Fibroblast of skin of right biceps (primary cell): Measurements from ENCODE around the gene CCN2.
A peak's percentile ranks its signal among the peaks of the same experiment; 100 is the strongest.
"Not testable (repeated sequence)": the region's sequence is repeated elsewhere in the genome, so short reads cannot be mapped to it uniquely, and the experiment has no call there.

Experiments
- DNase-seq: peaks from one replicate; pipeline ENCODE4 v3.0.0-alpha.2; 2013

CCN2 gene

DNA sequence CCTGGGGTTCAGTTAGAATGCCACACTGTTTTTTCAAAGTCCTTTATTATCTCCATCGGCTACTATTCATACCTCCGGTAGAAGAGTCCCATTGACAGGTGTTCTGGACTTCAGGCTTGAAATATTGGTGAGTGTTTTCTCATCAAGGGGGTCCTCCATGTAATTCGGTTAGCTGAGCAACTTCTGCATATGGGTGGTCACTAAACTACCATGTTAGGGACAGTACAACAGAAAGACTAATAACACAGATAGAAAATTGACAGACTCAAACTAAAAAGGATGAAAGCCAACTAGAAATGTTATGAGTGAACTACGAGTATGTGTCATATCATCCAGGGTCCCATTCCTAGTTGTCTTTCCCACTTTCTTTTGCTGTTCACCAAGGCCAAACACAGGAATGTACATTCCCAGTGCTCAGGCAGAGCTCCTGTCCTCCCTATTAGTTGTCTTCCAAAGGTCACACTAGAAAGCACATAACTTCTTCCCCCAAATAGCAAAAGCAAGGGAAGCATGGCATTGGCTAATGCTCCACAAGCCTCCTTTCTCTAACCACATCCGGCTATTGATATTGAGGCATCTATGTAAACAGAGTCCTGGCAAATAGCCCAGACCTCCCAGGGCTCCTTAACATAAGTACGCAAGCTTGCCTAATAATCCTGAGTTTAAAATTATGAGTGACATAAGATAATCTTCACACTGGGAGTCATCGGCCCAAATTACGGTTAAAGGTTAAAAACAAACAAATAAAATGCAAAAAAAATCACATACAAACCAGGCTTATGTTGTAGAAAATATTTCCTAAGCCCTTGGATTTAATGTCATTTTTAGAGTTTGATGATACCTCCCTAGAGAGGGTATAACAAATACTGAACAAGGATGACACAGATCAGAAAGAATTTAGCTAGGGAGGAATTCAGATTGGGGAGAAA is 13.2 kb downstream of the CCN2 start:
- peak; percentile 92 for DNase-seq

- peak; percentile 59 for DNase-seq
These were observed 13.9 kb downstream of the CCN2 start for GRCh38 chr6:131937226-131937625.

DNA sequence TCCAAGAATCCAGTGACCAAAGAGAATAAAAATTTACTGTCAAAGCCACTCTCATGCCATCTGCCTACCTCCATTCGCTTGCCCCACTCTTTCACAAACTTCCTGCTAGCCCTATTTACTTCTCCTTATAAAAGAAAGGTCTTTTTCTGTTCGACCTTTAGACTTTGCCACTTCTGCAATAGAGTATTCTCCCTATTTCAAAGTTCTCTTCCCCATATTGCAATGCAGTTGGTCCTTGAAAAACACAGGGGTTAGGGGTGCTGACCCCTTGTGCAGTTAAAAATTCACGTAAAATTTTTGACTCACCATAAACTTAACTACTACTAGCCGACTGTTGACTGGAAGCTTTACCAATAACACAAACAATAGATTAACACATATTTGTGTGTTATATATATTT is 15.0 kb downstream of the CCN2 start:
- DNase-seq: no peak

DNA sequence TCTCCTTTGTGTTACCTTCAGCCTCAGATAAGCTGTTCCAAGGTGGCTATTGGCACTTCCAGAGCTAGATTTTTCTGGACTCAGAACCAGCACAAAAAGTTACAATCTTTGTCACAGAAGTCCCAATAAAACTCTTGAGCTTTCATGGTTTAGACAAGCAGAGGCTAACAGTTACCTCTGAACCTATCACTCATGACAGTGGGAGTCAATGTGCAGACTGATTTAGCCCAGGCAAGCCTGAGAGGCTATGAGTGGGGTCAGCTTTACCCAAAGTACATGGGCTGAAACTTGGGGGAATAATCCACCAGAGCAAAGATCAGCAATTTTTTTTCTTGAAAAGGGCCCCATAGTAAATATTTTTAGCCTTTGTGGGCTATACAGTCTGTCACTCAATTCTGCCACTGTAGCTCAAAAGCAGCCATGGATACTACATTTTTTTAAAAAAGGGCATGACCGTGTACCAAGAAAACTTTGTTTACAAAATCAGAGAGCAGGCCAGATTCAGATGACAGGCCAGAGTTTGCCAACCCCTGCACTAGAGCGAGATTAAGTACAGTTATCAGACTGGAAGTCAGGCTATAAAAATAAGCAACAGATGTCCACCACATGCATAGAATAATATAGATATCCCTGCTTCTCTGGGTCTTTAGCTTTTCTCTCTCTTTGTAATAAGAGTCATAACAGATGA is 20.0 kb downstream of the CCN2 start:
- no peak for DNase-seq

- no peak for DNase-seq
These were observed 21.2 kb downstream of the CCN2 start for GRCh38 chr6:131929976-131930375.

DNA sequence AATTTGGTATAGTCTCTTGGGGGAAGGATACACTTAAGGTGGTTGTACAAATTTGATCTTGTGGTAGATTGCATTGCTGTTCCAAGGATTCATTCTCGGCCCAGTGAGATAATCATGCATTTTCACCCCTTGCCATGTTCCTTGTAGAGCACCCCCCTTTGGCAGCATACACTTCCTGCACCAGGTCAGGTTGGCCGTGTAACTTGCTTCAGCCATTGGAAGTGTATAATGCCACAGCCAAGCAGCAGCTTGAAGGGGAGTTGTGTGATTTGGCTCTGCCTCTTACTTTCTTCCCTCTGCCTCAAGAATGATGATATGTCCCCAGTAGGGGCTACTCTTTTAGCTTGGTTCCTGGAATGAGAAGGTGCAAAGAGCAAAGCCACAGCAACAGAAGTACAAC is 21.9 kb downstream of the CCN2 start:
- no peak for DNase-seq

GRCh38 chr6:131924881-131925474 is 26.2 kb downstream of the CCN2 start:
- DNase-seq: peak; percentile 65

DNA sequence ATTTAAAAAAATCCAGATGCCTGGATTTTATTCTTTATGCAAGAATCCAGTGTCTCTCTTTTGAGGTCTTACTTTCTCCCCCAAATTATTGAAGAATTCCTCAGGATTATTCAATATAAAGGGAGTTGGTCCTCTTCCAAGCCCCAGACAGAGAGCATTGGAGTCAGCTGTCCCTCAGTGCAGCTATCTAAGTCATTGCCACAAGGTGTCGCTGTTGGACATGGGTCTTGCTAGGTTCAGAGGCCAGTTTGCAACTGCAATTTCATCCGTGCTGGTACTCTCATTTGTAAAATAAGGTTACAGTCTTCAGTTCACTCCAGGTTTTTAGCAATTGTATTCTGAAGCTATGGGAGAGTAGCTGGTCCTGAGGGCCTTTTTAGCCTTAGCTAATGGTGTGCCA is 27.8 kb downstream of the CCN2 start:
- DNase-seq: peak; percentile 69

DNA sequence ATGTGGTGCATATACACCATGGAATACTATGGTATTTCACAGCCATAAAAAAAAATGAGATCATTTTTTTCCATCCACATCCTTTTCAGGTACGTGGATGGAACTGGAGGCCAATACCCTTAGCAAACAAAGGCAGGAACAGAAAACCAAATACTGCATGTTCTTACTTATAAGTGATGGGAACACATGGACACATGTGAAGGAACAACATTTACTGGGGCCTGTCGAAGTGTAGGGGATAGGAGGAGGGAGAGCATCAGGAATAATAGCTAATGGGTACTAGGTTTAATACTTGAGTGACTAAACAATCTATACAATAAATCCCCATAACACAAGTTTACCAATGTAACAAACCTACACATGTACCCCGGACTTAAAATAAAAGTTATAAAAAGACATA is 30.5 kb downstream of the CCN2 start:
- DNase-seq: no peak

DNA sequence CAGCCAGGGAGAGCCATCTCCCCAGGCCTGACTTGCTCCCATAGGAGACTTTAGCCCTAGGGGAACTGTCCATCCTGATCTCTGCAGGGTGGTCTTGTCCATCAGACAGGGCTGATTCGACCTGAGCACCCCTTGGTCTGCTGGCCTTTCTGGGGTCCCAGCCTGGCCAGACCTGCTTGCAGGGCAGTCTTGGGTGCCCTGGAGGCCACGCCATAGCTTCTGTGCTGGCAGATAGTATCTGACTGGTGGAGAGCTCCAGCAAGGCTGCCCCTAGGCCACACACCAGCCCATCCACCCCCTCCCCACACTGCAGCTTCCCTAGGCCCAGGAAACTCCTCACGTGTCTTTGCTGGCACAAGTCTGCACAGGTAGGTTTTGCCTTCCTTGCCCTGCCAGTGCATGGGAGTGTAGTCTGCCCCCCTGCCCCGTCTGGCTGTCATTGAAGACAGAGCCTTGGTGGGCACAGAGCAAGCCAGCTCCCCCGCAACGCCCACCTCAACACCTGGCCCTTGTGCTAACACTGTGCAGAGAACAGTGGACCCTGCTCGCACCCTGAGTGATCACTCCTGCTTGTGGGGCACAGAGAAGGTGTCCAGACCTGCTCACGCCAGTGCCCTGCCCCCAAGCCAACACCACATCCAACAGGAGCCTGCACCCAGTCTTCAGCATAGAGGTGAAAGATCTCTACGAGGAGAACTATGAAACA is 32.4 kb downstream of the CCN2 start:
- DNase-seq: no peak

GRCh38 chr6:131917763-131918649 is 33.2 kb downstream of the CCN2 start:
- DNase-seq: no peak

- peak; percentile 59 for DNase-seq
These were observed 33.9 kb downstream of the CCN2 start for GRCh38 chr6:131917318-131917717.

GRCh38 chr6:131916847-131917246 is 34.3 kb downstream of the CCN2 start:
- peak; percentile 31 for DNase-seq

GRCh38 chr6:131916091-131916796 is 34.9 kb downstream of the CCN2 start:
- not testable (repeated sequence) for DNase-seq

DNA sequence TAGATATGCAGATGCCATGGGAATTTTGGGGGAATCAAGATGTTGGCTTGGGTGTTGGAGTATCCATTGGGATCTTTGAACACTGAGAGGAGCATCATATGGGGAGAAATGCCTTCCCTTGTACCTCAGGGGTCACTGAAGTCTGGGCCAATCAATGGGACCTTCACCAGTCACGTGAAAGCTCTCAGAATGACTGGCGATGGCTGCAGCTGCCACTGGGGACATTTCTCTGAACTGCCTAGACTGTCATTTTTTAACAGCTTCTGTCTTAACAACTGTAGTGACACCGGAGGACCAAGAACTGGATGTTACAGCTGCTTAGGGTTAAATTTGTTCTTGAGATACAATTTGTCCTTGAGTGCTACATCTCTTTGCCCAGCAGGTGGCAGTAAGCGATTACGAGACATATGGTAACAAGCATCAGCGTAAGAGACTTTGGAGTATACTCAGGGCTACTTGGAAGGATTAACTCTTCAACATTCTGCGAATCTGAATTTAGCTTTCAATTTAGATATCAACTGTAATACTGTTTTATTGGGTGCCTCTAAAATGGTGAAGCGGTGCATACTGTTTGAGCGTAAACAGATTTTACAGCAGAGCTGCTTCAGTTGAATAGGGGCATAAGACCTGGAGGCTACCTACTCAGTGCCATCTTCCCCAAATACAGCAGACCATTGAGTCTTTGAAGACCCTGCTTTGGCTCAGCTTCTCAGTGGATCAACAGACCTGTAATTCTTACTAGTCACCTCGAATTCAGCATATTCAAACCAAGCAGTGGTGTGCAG is 36.0 kb downstream of the CCN2 start:
- DNase-seq: peak; percentile 77

GRCh38 chr6:131914234-131914633 is 36.9 kb downstream of the CCN2 start:
- peak; percentile 41 for DNase-seq

- no peak for DNase-seq
These were observed 39.2 kb downstream of the CCN2 start for GRCh38 chr6:131911951-131912350.

DNA sequence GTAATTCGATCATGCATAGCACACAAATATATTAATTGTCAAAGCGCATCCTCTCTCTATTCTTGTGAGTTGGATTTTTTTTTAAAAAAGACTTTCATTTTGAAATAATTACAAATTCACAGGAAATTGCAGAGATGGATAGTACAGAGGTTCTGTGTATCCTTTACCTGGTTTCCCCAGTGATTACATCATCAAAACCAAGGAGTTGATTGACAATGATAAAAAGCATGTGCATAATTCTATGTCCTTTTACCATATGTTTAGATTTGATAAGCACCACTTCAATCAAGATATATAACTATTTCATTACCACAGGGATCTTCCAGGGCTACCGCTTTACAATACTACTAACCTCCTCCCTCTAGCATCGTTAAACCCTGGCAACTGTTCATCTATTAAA is 40.2 kb downstream of the CCN2 start:
- DNase-seq: no peak

GRCh38 chr6:131910219-131910589 is 41.0 kb downstream of the CCN2 start:
- no peak for DNase-seq

- DNase-seq: peak; percentile 72
These were observed 41.6 kb downstream of the CCN2 start for GRCh38 chr6:131909408-131910218.
